H1 (cell line): ENCODE measurements around the gene PLCL2. TPM values are rescaled to one million over a fixed set of nuclear protein-coding genes. Genes with fewer than 3 reads are reported as not detected.

Source experiments
- CTCF ChIA-PET: fragments of 300-600 bp; sonication (Branson Sonifier 250); formaldehyde crosslinking; loops from one replicate; lab custom pipeline; 2021; ENCODE audit not compliant: partially characterized antibody; lab: Charles Lee
- POLR2A ChIA-PET: fragments of 300-600 bp; sonication (Branson Sonifier 250); formaldehyde crosslinking; loops from one replicate; lab custom pipeline; 2021; ENCODE audit warnings: inconsistent platforms; ENCODE audit not compliant: partially characterized antibody; lab: Charles Lee
- DNase-seq, 2 experiments: peaks; one replicate each; pipeline versions ENCODE4 v3.0.0 to v3.0.0-alpha.2; 2010 to 2022; ENCODE audit warnings: low spot score in 2 of 2, low read depth in 1 of 2, mixed read lengths in 1 of 2
- FAIRE-seq: peaks from 2 replicates; lab custom pipeline; 2011; peaks lifted over from hg19 to GRCh38; lab: Jason Lieb, UNC
- H2AFZ ChIP-seq: 2 replicates; pipeline ENCODE4 v1.8.1; 2012; ENCODE audit warnings: low read length, inconsistent platforms
- H2AK5ac ChIP-seq: 2 replicates; pipeline ENCODE4 v1.6.1; 2013; ENCODE audit warnings: low read depth, low read length
- H2BK120ac ChIP-seq: replicated peaks from 2 replicates; pipeline ENCODE3; 2013; ENCODE audit warnings: low read depth, low read length, inconsistent platforms
- H2BK12ac ChIP-seq: 2 replicates; pipeline ENCODE4 v1.6.1; 2013; ENCODE audit warnings: low read depth, low read length
- H2BK15ac ChIP-seq: 2 replicates; pipeline ENCODE4 v1.6.1; 2013; ENCODE audit warnings: low read length
- H2BK20ac ChIP-seq: 2 replicates; pipeline ENCODE4 v1.6.1; 2013; ENCODE audit warnings: low read length
- H2BK5ac ChIP-seq: 2 replicates; pipeline ENCODE4 v1.6.1; 2013; ENCODE audit warnings: low read depth, low read length
- H3K14ac ChIP-seq: 2 replicates; pipeline ENCODE4 v1.6.1; 2013; ENCODE audit warnings: inconsistent platforms; ENCODE audit not compliant: insufficient read length
- H3K18ac ChIP-seq: 2 replicates; pipeline ENCODE4 v1.6.1; 2013; ENCODE audit warnings: low read length; ENCODE audit errors: extremely low read depth
- H3K23ac ChIP-seq: 2 replicates; pipeline ENCODE4 v1.6.1; 2013; ENCODE audit warnings: inconsistent platforms; ENCODE audit not compliant: insufficient read length
- H3K23me2 ChIP-seq: 2 replicates; pipeline ENCODE4 v1.6.1; 2013; ENCODE audit warnings: low read depth, low read length
- H3K27ac ChIP-seq: 2 replicates; pipeline ENCODE4 v1.6.1; 2011; ENCODE audit warnings: low read depth, low read length, inconsistent platforms
- H3K27me3 ChIP-seq, 4 experiments: replicated peaks in 1 of 4; 1 replicate in 1 of 4; 2 replicates in 3 of 4; pipeline versions ENCODE4 v1.6.1 to v1.8.1; 2011 to 2013; ENCODE audit warnings: low read length in 3 of 4, mild to moderate bottlenecking in 3 of 4, inconsistent platforms in 2 of 4, mixed read lengths in 2 of 4, moderate library complexity in 1 of 4; ENCODE audit not compliant: control insufficient read depth in 3 of 4, insufficient read depth in 3 of 4; ENCODE audit errors: extremely low read depth in 1 of 4
- H3K36me3 ChIP-seq, 4 experiments: 2 replicates each; pipeline versions ENCODE4 v1.6.1 to v1.8.1; 2011 to 2013; ENCODE audit warnings: mild to moderate bottlenecking in 4 of 4, low read length in 3 of 4, moderate library complexity in 2 of 4, control low read depth in 1 of 4, inconsistent platforms in 1 of 4; ENCODE audit not compliant: insufficient read depth in 4 of 4, control insufficient read depth in 2 of 4
- H3K4ac ChIP-seq: replicated peaks from 2 replicates; pipeline ENCODE3; 2013; ENCODE audit warnings: low read length, low read depth, mixed read lengths, inconsistent platforms; ENCODE audit not compliant: insufficient read length
- H3K4me1 ChIP-seq, 4 experiments: replicated peaks in 1 of 4; 1 replicate in 1 of 4; 2 replicates in 3 of 4; pipeline versions ENCODE4 v1.6.1 to v1.8.1; 2011 to 2013; ENCODE audit warnings: low read length in 3 of 4, inconsistent platforms in 2 of 4, mixed read lengths in 1 of 4; ENCODE audit not compliant: insufficient read depth in 4 of 4, control insufficient read depth in 3 of 4
- H3K4me2 ChIP-seq, 2 experiments: 2 replicates each; pipeline versions ENCODE4 v1.6.1 to v1.8.1; 2011 to 2013; ENCODE audit warnings: low read depth in 2 of 2, low read length in 2 of 2, control low read depth in 1 of 2, inconsistent platforms in 1 of 2, mild to moderate bottlenecking in 1 of 2; ENCODE audit not compliant: insufficient read depth in 1 of 2
- H3K4me3 ChIP-seq, 4 experiments: fragments of 200-600, 300-600 bp in 1 of 4; sonication (generic), shearing (Covaris generic), sonication (Bioruptor Twin) in 1 of 4; 2 replicates each; pipeline versions ENCODE4 v1.5.1 to v1.8.1; 2011 to 2016; ENCODE audit warnings: low read length in 4 of 4, low read depth in 3 of 4, control low read depth in 2 of 4, inconsistent platforms in 2 of 4, mild to moderate bottlenecking in 2 of 4, mixed read lengths in 1 of 4, moderate library complexity in 1 of 4; ENCODE audit not compliant: insufficient read depth in 2 of 4; ENCODE audit errors: extremely low read depth in 1 of 4
- H3K56ac ChIP-seq: replicated peaks from 2 replicates; pipeline ENCODE3; 2013; ENCODE audit warnings: low read depth, mild to moderate bottlenecking, mixed read lengths, low read length, inconsistent platforms; ENCODE audit not compliant: insufficient read length
- H3K79me1 ChIP-seq: 2 replicates; pipeline ENCODE4 v1.6.1; 2013; ENCODE audit warnings: low read depth, low read length, control low read depth
- H3K79me2 ChIP-seq, 2 experiments: 2 replicates each; pipeline versions ENCODE4 v1.6.1 to v1.8.1; 2012 to 2013; ENCODE audit warnings: low read length in 2 of 2, mild to moderate bottlenecking in 2 of 2, inconsistent platforms in 1 of 2; ENCODE audit not compliant: insufficient read depth in 2 of 2, control insufficient read depth in 1 of 2
- H3K9ac ChIP-seq, 4 experiments: replicated peaks in 1 of 4; 1 replicate in 1 of 4; 2 replicates in 3 of 4; pipeline versions ENCODE4 v1.6.1 to v1.8.1; 2011 to 2013; ENCODE audit warnings: low read depth in 3 of 4, low read length in 3 of 4, control low read depth in 2 of 4, mild to moderate bottlenecking in 2 of 4, moderate library complexity in 2 of 4, inconsistent platforms in 1 of 4; ENCODE audit errors: extremely low read depth in 1 of 4
- H3K9me3 ChIP-seq, 2 experiments: 2 replicates each; pipeline versions ENCODE4 v1.6.1 to v1.8.1; 2012 to 2013; ENCODE audit warnings: mild to moderate bottlenecking in 2 of 2, moderate library complexity in 2 of 2, control low read depth in 1 of 2, inconsistent platforms in 1 of 2, low read depth in 1 of 2, low read length in 1 of 2, mixed read lengths in 1 of 2; ENCODE audit not compliant: insufficient read depth in 2 of 2
- H4K20me1 ChIP-seq, 2 experiments: replicated peaks in 1 of 2; 2 replicates each; pipeline versions ENCODE3 to v1.8.1; 2011 to 2013; ENCODE audit warnings: inconsistent platforms in 2 of 2, low read length in 2 of 2, mild to moderate bottlenecking in 1 of 2; ENCODE audit not compliant: insufficient read depth in 2 of 2, control insufficient read depth in 1 of 2
- H4K5ac ChIP-seq: 2 replicates; pipeline ENCODE4 v1.6.1; 2013; ENCODE audit warnings: low read length, low read depth, mixed read lengths, inconsistent platforms; ENCODE audit not compliant: insufficient read length
- H4K8ac ChIP-seq: 2 replicates; pipeline ENCODE4 v1.8.0; 2013; ENCODE audit warnings: mild to moderate bottlenecking, moderate library complexity, low read length, inconsistent platforms; ENCODE audit not compliant: insufficient read depth; ENCODE audit errors: extremely low read depth
- H4K91ac ChIP-seq: replicated peaks from 2 replicates; pipeline ENCODE3; 2013; ENCODE audit warnings: low read length, mixed read lengths, inconsistent platforms; ENCODE audit not compliant: insufficient read length
- CREB1 ChIP-seq: IDR thresholded peaks from 2 replicates; pipeline ENCODE4 v1.6.1; 2012; ENCODE audit warnings: inconsistent platforms
- WGBS, 2 experiments: shearing (Covaris generic) in 1 of 2; methylation state at CpG; one replicate each; pipeline versions ENCODE4 v1.1.6 to v1.1.7; 2013 to 2015; ENCODE audit warnings: low lambda C conversion rate in 2 of 2, mixed read lengths in 2 of 2, inconsistent platforms in 1 of 2, low coverage in 1 of 2, missing lambda C conversion rate in 1 of 2; ENCODE audit not compliant: insufficient replicate concordance in 2 of 2, insufficient coverage in 1 of 2, insufficient read length in 1 of 2; ENCODE audit errors: extremely low coverage in 1 of 2, missing lambda C conversion rate in 1 of 2; 5-methylcytosine and 5-hydroxymethylcytosine counted together
- polyA plus RNA-seq, 7 experiments: library from polyadenylated mRNA; depleted of rRNA in 3 of 7; stranded (reverse) in 5 of 7; unstranded in 2 of 7; fragments of >200 nt in 5 of 7; fragments of 200-250 nt in 2 of 7; gene quantifications; 1 replicate in 5 of 7; 2 replicates in 1 of 7; 4 replicates in 1 of 7; pipeline versions ENCODE4 v1.2.1 to v1.2.3, GENCODE V29; 2011 to 2013; ENCODE audit warnings: missing spikeins in 2 of 7, mixed read lengths in 2 of 7
- total RNA-seq: library from RNA; stranded (reverse); fragmentation: NEBNext Ultra II Directional; extraction: Animal tissue kit (Norgen Biotek cat#: 25700); gene quantifications from 2 replicates; pipeline ENCODE4 v1.2.1, GENCODE V29; 2021

The PLCL2 gene
- total and polyA plus RNA-seq, 2 of the 8 experiments (the other 6 are each of a cell fraction or from before 2014, with no cell fraction given), result 3.5 to 6.8 TPM

GRCh38 chr3:17050506-17050905 lies 165.8 kb downstream of the PLCL2 start:
- Histone ChIP-seq H3K4me1 (peaks cover 0 to 11% (median 6%) of the 10 kb centered on the region in 4 experiments; a peak in 4 of 7 replicates), H2BK12ac (no peak overlapping the region), H2AK5ac (no peak overlapping the region), H3K79me2 (no peaks in the 10 kb centered on the region), H3K27ac (no peak overlapping the region), H3K36me3 (no peaks in the 10 kb centered on the region; a peak in 1 of 8 replicates), H3K14ac (no peak overlapping the region), H4K91ac (no peak overlapping the region), H3K18ac (no peak overlapping the region), H3K79me1 (no peaks in the 10 kb centered on the region), H3K56ac (no peak overlapping the region), H4K5ac (no peak overlapping the region), H2AFZ (no peak overlapping the region), H3K4me3 (no peak overlapping the region), H2BK5ac (no peak overlapping the region), H3K4ac (no peak overlapping the region), H2BK20ac (no peak overlapping the region), H2BK120ac (no peak overlapping the region), H3K9ac (no peak overlapping the region), H3K23ac (no peak overlapping the region), H3K23me2 (no peaks in the 10 kb centered on the region), H2BK15ac (no peak overlapping the region), H3K4me2 (no peak overlapping the region), H3K27me3 (no peaks in the 10 kb centered on the region), H4K8ac (no peak overlapping the region), H3K9me3 (peaks cover 2 to 5% of the 10 kb centered on the region in 2 experiments; a peak in 1 of 4 replicates), H4K20me1 (no peaks in the 10 kb centered on the region)
- WGBS, 2 experiments, result 94% methylated on average over 2 of the region's 2 CpGs; no CpG with 5 or more reads in 1 of the 2 experiments
- ChIA-PET CTCF (no interaction called here), POLR2A (no interaction called here)
- TF ChIP-seq CREB1, result no peak
- DNase-seq (no peak), FAIRE-seq (no peak)
